Stimulated activated effector memory CD8-positive, alpha-beta T cell treated with anti-CD3 and anti-CD28 coated beads, Interleukin-12 subunit alpha, Interleukin-12 subunit beta, amount 100 ng/mL, for 72 hours (primary cell): ENCODE data around the gene TMC6.
"Not testable (repeated sequence)": the region's sequence is repeated elsewhere in the genome, so short reads cannot be mapped to it uniquely, and the experiment has no call there.

Source experiments
- ATAC-seq: fragments of 150-1000 bp; cut with Tn5 transposase; 2 replicates; pipeline ENCODE4 v1.10.0; 2021
- DNase-seq, 2 donors: peaks; one replicate each; pipeline ENCODE4 v3.0.0; 2021 to 2022; ENCODE audit warnings: low spot score in 2 of 2
- H3K27ac Mint-ChIP-seq: one replicate; pipeline ENCODE4 v1.8.0; 2022; ENCODE audit warnings: mild to moderate bottlenecking, mixed read lengths
- H3K36me3 Mint-ChIP-seq: one replicate; pipeline ENCODE4 v1.8.0; 2022; ENCODE audit warnings: mild to moderate bottlenecking, mixed read lengths
- H3K4me1 Mint-ChIP-seq: one replicate; pipeline ENCODE4 v1.8.0; 2022; ENCODE audit warnings: mixed read lengths
- H3K4me3 Mint-ChIP-seq: one replicate; pipeline ENCODE4 v1.8.0; 2022; ENCODE audit warnings: mild to moderate bottlenecking, mixed read lengths
- H3K9me3 Mint-ChIP-seq: one replicate; pipeline ENCODE4 v1.8.0; 2022; ENCODE audit warnings: mixed read lengths

Gene TMC6

DNA sequence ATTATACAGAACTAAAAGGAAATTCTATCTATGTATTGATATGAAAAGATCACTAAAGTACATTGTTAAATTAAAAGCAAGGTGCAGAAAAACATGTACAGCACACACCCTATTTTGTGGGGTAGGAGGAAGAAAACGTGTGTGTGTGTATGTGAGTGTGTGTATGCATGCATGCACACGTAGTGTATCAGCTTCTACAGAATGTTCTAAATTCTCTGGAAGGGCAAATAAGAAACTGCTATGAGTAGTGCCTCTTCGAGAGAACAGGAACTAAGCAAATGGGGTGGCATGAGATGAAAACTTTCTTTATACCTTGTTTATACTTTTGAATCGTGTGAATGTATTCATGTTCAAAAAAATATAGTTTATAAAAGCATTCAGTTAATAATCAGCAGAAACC, 58.9 kb downstream of the TMC6 start:
- H3K36me3 Mint-ChIP-seq, result peaks cover 90% of the 10 kb centered on the region
- ATAC-seq (no peak), DNase-seq (no peak)
- H3K9me3 Mint-ChIP-seq, result no peaks in the 10 kb centered on the region
- H3K4me3 Mint-ChIP-seq, result no peak overlapping the region
- no peaks in the 10 kb centered on the region for H3K4me1 Mint-ChIP-seq
- H3K27ac Mint-ChIP-seq, result peak overlapping the region; percentile 18

DNA sequence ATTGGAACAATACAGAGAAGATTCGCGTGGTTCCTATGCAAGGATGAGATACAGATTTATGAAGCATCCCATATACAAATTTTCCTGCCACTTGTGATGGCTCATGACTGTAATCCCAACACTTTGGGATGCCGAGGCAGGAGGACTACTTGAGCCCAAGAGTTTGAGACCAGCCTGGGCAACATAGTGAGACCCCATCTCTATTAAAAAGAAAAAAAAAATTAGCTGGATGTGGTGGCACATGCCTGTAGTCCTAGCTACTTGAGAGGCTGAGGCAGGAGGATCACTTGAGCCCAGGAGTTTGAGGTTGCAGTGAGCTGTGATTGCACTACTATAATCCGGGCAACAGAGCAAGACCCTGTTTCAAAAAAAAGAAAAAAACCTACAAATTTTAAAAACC, 61.6 kb downstream of the TMC6 start:
- peak overlapping the region; percentile 50 for H3K27ac Mint-ChIP-seq
- peaks cover 63% of the 10 kb centered on the region for H3K36me3 Mint-ChIP-seq
- not testable (repeated sequence) for ATAC-seq, H3K4me3 Mint-ChIP-seq, H3K9me3 Mint-ChIP-seq, DNase-seq, H3K4me1 Mint-ChIP-seq

DNA sequence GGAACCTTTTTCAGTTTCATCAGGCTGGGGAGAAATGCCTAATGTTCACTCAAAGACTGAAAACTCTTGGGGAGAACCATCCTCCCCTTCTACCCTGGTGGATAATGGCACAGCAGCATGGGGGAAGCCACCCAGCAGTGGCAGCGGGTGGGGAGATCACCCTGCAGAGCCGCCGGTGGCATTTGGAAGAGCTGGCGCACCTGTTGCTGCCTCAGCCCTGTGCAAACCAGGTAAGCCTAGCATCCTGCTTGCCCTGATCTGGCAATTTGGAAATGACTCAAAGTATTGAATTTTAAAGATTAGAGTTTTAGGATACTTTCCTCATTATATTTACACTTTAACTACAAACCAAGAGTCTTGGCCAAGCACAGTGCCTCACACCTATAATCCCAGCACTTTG, 63.8 kb downstream of the TMC6 start:
- ATAC-seq (no peak), DNase-seq (no peak)
- Mint-ChIP-seq H3K4me1 (peaks cover 8% of the 10 kb centered on the region), H3K36me3 (peaks cover 40% of the 10 kb centered on the region), H3K9me3 (no peaks in the 10 kb centered on the region), H3K4me3 (no peak overlapping the region), H3K27ac (peak overlapping the region; percentile 56)

DNA sequence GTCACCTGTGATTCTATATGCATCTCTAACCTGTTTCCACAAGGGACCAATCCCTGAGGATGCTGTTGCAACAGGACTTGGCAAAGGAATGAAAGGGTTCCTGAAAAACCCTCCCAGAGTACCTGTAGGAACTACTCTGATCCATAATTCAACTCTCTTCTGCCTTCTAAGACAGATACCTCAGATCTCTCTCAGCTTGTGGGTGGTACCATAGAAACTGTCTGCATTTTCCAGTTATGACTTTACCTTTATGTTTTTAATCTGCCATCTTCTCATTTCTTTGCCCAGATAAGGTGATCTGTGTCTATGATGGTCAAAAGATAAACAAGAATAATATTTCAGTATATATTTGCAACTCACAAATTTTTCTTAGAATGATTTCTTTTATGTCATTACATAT, 65.1 kb downstream of the TMC6 start:
- DNase-seq (no peak), ATAC-seq (peak; percentile 88)
- H3K9me3 Mint-ChIP-seq, result no peaks in the 10 kb centered on the region
- H3K27ac Mint-ChIP-seq, result peak overlapping the region; percentile 55
- no peak overlapping the region for H3K4me3 Mint-ChIP-seq
- H3K36me3 Mint-ChIP-seq, result peaks cover 28% of the 10 kb centered on the region
- H3K4me1 Mint-ChIP-seq, result peaks cover 8% of the 10 kb centered on the region

DNA sequence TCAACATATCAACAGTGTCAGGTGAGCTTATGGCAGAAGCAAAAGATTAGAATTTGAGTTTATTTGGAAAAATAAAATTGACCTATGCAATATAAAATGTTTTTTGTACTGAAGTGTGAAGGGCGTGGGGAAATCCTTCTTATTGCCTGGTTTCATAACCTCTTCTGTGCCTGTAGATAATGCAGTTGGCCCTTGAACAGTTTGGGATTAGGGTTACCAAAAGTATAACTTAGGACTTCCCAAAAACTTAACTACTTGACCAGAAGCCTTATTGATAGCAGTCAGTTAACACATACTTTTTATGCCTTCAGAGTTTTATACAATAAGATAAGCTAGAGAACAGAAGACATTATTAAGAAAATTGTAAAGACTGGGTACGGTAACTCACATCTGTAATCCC, 66.0 kb downstream of the TMC6 start:
- H3K36me3 Mint-ChIP-seq, result peaks cover 19% of the 10 kb centered on the region
- no peak overlapping the region for H3K27ac Mint-ChIP-seq

More for the DNA sequence above, 66.0 kb downstream of the TMC6 start:
- H3K4me3 Mint-ChIP-seq, result no peak overlapping the region
- ATAC-seq (no peak), DNase-seq (no peak)
- peaks cover 8% of the 10 kb centered on the region for H3K4me1 Mint-ChIP-seq
- H3K9me3 Mint-ChIP-seq, result no peaks in the 10 kb centered on the region
